Stromal cell of bone marrow (primary cell): ENCODE results near the gene TBC1D16.

Experiments used
- DNase-seq: peaks from one replicate; pipeline ENCODE4 v3.0.0-alpha.2; 2012; ENCODE audit warnings: low read depth

The TBC1D16 gene

GRCh38 chr17:79987187-79987934, 48.3 kb downstream of the TBC1D16 start:
- no peak for DNase-seq

GRCh38 chr17:79986411-79987186, 49.1 kb downstream of the TBC1D16 start:
- DNase-seq, result no peak

- DNase-seq, result no peak
Observed at GRCh38 chr17:79985943-79986391, 49.7 kb downstream of the TBC1D16 start.

- DNase-seq, result no peak
Observed at GRCh38 chr17:79985361-79985942, 50.2 kb downstream of the TBC1D16 start.

- no peak for DNase-seq
Observed at GRCh38 chr17:79984877-79985276, 50.8 kb downstream of the TBC1D16 start.

GRCh38 chr17:79984045-79984840, 51.4 kb downstream of the TBC1D16 start:
- no peak for DNase-seq

GRCh38 chr17:79983456-79983855, 52.2 kb downstream of the TBC1D16 start:
- no peak for DNase-seq

- no peak for DNase-seq
Observed at GRCh38 chr17:79982986-79983385, 52.7 kb downstream of the TBC1D16 start.

- no peak for DNase-seq
Observed at GRCh38 chr17:79981661-79982101, 54.0 kb downstream of the TBC1D16 start.

GRCh38 chr17:79981090-79981489, 54.6 kb downstream of the TBC1D16 start:
- no peak for DNase-seq

GRCh38 chr17:79980246-79981043, 55.2 kb downstream of the TBC1D16 start:
- DNase-seq, result no peak

GRCh38 chr17:79979816-79980215, 55.9 kb downstream of the TBC1D16 start:
- DNase-seq, result no peak

GRCh38 chr17:79979221-79979741, 56.4 kb downstream of the TBC1D16 start:
- DNase-seq, result no peak

- DNase-seq, result no peak
Observed at GRCh38 chr17:79978548-79978855, 57.2 kb downstream of the TBC1D16 start.

- no peak for DNase-seq
Observed at GRCh38 chr17:79977708-79978547, 57.7 kb downstream of the TBC1D16 start.

GRCh38 chr17:79977161-79977631, 58.5 kb downstream of the TBC1D16 start:
- DNase-seq, result no peak

GRCh38 chr17:79976451-79976850, 59.2 kb downstream of the TBC1D16 start:
- DNase-seq, result no peak

GRCh38 chr17:79975498-79976134, 60.1 kb downstream of the TBC1D16 start:
- DNase-seq, result no peak
